ENCODE results near the gene UVRAG.
"Not testable (repeated sequence)": the region's sequence is repeated elsewhere in the genome, so short reads cannot be mapped to it uniquely, and the experiment has no call there.

UVRAG gene

GRCh38 chr11:75946531-75947530 lies 131.8 kb downstream of the UVRAG start:
- no peak for DNase-seq (ENCODE audit: extremely low read depth in 1 of 2, low read depth in 1 of 2)

GRCh38 chr11:75949023-75949672 lies 134.1 kb downstream of the UVRAG start:
- DNase-seq (ENCODE audit: extremely low read depth in 1 of 2, low read depth in 1 of 2): no peak

GRCh38 chr11:75950141-75950540 lies 135.1 kb downstream of the UVRAG start:
- DNase-seq (ENCODE audit: extremely low read depth in 1 of 2, low read depth in 1 of 2): no peak

GRCh38 chr11:75954039-75954438 lies 139.0 kb downstream of the UVRAG start:
- DNase-seq (ENCODE audit: extremely low read depth in 1 of 2, low read depth in 1 of 2): no peak

GRCh38 chr11:75955443-75955842 lies 140.4 kb downstream of the UVRAG start:
- no peak for DNase-seq (ENCODE audit: extremely low read depth in 1 of 2, low read depth in 1 of 2)

- no peak for DNase-seq (ENCODE audit: extremely low read depth in 1 of 2, low read depth in 1 of 2)
Observed at GRCh38 chr11:75959540-75959939, 144.5 kb downstream of the UVRAG start.

GRCh38 chr11:75964071-75964470 lies 149.1 kb downstream of the UVRAG start:
- no peak for DNase-seq (ENCODE audit: extremely low read depth in 1 of 2, low read depth in 1 of 2)

GRCh38 chr11:75966537-75967287 lies 151.7 kb downstream of the UVRAG start:
- no peak for DNase-seq (ENCODE audit: extremely low read depth in 1 of 2, low read depth in 1 of 2)

GRCh38 chr11:75968021-75968625 lies 153.1 kb downstream of the UVRAG start:
- no peak for DNase-seq (ENCODE audit: extremely low read depth in 1 of 2, low read depth in 1 of 2)

GRCh38 chr11:75969626-75970308 lies 154.8 kb downstream of the UVRAG start:
- DNase-seq (ENCODE audit: extremely low read depth in 1 of 2, low read depth in 1 of 2): no peak

GRCh38 chr11:75973710-75974109 lies 158.7 kb downstream of the UVRAG start:
- DNase-seq (ENCODE audit: extremely low read depth in 1 of 2, low read depth in 1 of 2): not testable (repeated sequence)

- not testable (repeated sequence) for DNase-seq (ENCODE audit: extremely low read depth in 1 of 2, low read depth in 1 of 2)
Observed at GRCh38 chr11:75979075-75979474, 164.1 kb downstream of the UVRAG start.

- DNase-seq (ENCODE audit: extremely low read depth in 1 of 2, low read depth in 1 of 2): not testable (repeated sequence)
Observed at GRCh38 chr11:75979479-75980027, 164.5 kb downstream of the UVRAG start.

- no peak for DNase-seq (ENCODE audit: extremely low read depth in 1 of 2, low read depth in 1 of 2)
Observed at GRCh38 chr11:75980031-75980430, 165.0 kb downstream of the UVRAG start.

GRCh38 chr11:75981546-75981945 lies 166.5 kb downstream of the UVRAG start:
- no peak for DNase-seq (ENCODE audit: extremely low read depth in 1 of 2, low read depth in 1 of 2)

- no peak for DNase-seq (ENCODE audit: extremely low read depth in 1 of 2, low read depth in 1 of 2)
Observed at GRCh38 chr11:75982309-75982708, 167.3 kb downstream of the UVRAG start.

- DNase-seq (ENCODE audit: extremely low read depth in 1 of 2, low read depth in 1 of 2): no peak
Observed at GRCh38 chr11:75986966-75987365, 172.0 kb downstream of the UVRAG start.

GRCh38 chr11:75993126-75993525 lies 178.1 kb downstream of the UVRAG start:
- DNase-seq (ENCODE audit: extremely low read depth in 1 of 2, low read depth in 1 of 2): no peak

GRCh38 chr11:75994616-75995015 lies 179.6 kb downstream of the UVRAG start:
- DNase-seq (ENCODE audit: extremely low read depth in 1 of 2, low read depth in 1 of 2): no peak

Data from activated CD8-positive, alpha-beta memory T cell treated with anti-CD3 and anti-CD28 coated beads for 1 hour (primary cell).